Ovary (tissue), 9 donors: ENCODE measurements around the gene NCAPH2. TPM values are rescaled to one million over a fixed set of nuclear protein-coding genes. Genes with fewer than 3 reads are reported as not detected.

Source experiments
- DNase-seq, 5 donors: peaks; one replicate each; pipeline ENCODE4 v3.0.0-alpha.2; 2019 to 2020
- H3K27ac ChIP-seq, 2 donors: fragments of 200-600 bp; one replicate each; pipeline versions ENCODE4 v1.5.1 to v1.8.0; 2019 to 2022
- H3K27me3 ChIP-seq: fragments of 200-600 bp; one replicate; pipeline ENCODE4 v1.8.0; 2022
- H3K36me3 ChIP-seq: fragments of 200-600 bp; sonication (generic); one replicate; pipeline ENCODE4 v1.5.1; 2019
- H3K4me1 ChIP-seq: one replicate; pipeline ENCODE4 v1.8.1; 2013; ENCODE audit warnings: mild to moderate bottlenecking, moderate library complexity; ENCODE audit not compliant: insufficient read depth
- H3K4me3 ChIP-seq: fragments of 200-600 bp; sonication (generic); one replicate; pipeline ENCODE4 v1.5.1; 2017
- H3K9me3 ChIP-seq, 2 donors: fragments of 200-600 bp in 1 of 2; sonication (generic) in 1 of 2; one replicate each; pipeline versions ENCODE4 v1.5.1 to v1.8.1; 2013 to 2019; ENCODE audit warnings: mild to moderate bottlenecking in 1 of 2, moderate library complexity in 1 of 2
- EP300 ChIP-seq: sonication (generic); formaldehyde crosslinking; IDR thresholded peaks from one replicate; pipeline ENCODE4 v1.6.1; 2017; ENCODE audit warnings: antibody characterized with exemption
- POLR2A ChIP-seq: fragments of 450-650 bp; IDR thresholded peaks from one replicate; pipeline ENCODE4 v1.6.1; 2017; ENCODE audit warnings: antibody characterized with exemption, mild to moderate bottlenecking, moderate library complexity
- WGBS, 3 donors: extraction: QIAGEN DNeasy Blood & Tissue Kit in 1 of 3; methylation state at CpG; one replicate each; pipeline versions ENCODE4 v1.1.5 to v1.1.7; 2013 to 2017; 5-methylcytosine and 5-hydroxymethylcytosine counted together
- intact Hi-C, 4 donors: fragments of 100-400 bp; cut with DNase I; formaldehyde crosslinking; loops; one replicate each; pipeline versions ENCODE4 v1.11.0 to v1.15.1; 2022 to 2023
- polyA plus RNA-seq, 2 donors: library from polyadenylated mRNA; stranded (reverse); fragments of 200-250 nt in 1 of 2; fragments of 350-450 nt in 1 of 2; fragmentation: Illumina TruSeq in 1 of 2; extraction: RNeasy Lipid Tissue Mini Kit (QIAGEN cat#74804) in 1 of 2; gene quantifications; one replicate each; pipeline ENCODE4 v1.2.3, GENCODE V29; 2013 to 2014
- total RNA-seq, 7 donors: library from RNA; depleted of rRNA in 2 of 7; stranded (reverse); fragments of >200 nt in 2 of 7; fragmentation: NEBNext Ultra II Directional in 3 of 7; extraction: Animal tissue kit (Norgen Biotek cat#: 25700) in 3 of 7; gene quantifications; one replicate each; pipeline versions ENCODE4 v1.1.0 to v1.2.4, GENCODE V29; 2016 to 2023
- TF ChIP-seq, protein P1 (sequence below), 3 donors: fragments of 450-650 bp in 2 of 3; fragments of 200-600 bp in 1 of 3; IDR thresholded peaks; one replicate each; pipeline versions ENCODE4 v1.5.1 to v1.8.0; 2016 to 2022; ENCODE audit warnings: antibody characterized with exemption in 3 of 3, mild to moderate bottlenecking in 1 of 3
- donor health status: DM: no; HTN: no; CAD: no; lungs with moderate emphysema.
- donor health status: DM: no; HTN: no; CAD: no.
- donor health status: Bipolar disorder and iron deficiency.
- donor health status: DM: yes; HTN: yes; CAD: no.
- donor health status: DM: no; HTN: no; CAD: no.
- donor health status: DM: yes; HTN: yes; CAD: no.

NCAPH2 gene
- total and polyA plus RNA-seq, 9 donors = 11.5 to 61.5 (median 49.0) TPM

DNA sequence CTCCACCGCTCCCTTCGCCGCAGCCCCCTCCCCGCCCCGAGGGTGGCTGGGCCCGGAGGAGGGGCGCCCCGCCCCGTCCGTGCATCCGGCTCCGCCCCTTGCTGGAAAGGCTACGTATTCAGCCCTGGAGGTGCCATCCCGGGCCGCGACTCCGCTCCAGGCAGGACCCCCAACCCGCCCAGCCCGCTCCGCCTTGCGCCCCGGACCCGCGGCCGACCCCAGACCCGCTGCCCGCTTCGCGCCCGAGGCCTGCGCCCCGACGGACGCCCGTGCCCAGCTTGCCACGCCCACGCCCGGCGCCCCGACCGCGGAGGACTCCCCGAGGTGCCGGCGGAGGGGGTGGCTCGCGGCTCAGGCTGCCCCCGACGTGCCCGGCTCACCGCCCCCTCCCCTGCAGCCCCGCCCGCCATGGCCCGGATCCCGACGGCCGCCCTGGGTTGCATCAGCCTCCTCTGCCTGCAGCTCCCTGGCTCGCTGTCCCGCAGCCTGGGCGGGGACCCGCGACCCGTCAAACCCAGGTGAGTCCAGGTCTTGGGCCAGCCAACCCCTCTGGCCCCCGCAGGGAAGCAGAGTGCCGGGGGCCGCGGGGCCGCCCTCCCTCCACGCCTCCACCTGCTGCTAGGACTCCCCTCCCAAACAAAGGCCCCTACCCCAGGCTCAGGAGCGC, 26.5 kb upstream of the NCAPH2 start, which contains the start of gene ADM2:
ADM2 (plus strand) TSS at position 104 of the 667 bp plus-strand sequence; CDS start at position 409, 305 bp downstream.
- H3K27me3 ChIP-seq = peaks cover 9% of the 10 kb centered on the region
- no peaks in the 10 kb centered on the region for H3K4me1 ChIP-seq
- DNase-seq = no peak
- H3K4me3 ChIP-seq = peak within 1 kb of the TSS; percentile 19
- intact Hi-C loops = no loop called here
- 2 to 6% (median 3%) methylated on average over 16 to 70 of the region's 70 CpGs for WGBS, 3 donors
- H3K9me3 ChIP-seq = no peaks in the 10 kb centered on the region
- no peak within 1 kb of the TSS for H3K27ac ChIP-seq
- H3K36me3 ChIP-seq = no peaks in the 10 kb centered on the region
- TF ChIP-seq EP300 = no peak
- TF ChIP-seq, protein P1, sequence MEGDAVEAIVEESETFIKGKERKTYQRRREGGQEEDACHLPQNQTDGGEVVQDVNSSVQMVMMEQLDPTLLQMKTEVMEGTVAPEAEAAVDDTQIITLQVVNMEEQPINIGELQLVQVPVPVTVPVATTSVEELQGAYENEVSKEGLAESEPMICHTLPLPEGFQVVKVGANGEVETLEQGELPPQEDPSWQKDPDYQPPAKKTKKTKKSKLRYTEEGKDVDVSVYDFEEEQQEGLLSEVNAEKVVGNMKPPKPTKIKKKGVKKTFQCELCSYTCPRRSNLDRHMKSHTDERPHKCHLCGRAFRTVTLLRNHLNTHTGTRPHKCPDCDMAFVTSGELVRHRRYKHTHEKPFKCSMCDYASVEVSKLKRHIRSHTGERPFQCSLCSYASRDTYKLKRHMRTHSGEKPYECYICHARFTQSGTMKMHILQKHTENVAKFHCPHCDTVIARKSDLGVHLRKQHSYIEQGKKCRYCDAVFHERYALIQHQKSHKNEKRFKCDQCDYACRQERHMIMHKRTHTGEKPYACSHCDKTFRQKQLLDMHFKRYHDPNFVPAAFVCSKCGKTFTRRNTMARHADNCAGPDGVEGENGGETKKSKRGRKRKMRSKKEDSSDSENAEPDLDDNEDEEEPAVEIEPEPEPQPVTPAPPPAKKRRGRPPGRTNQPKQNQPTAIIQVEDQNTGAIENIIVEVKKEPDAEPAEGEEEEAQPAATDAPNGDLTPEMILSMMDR (IDR thresholded peaks at IDR 0.05) = no peak
- TF ChIP-seq POLR2A = no peak

DNA sequence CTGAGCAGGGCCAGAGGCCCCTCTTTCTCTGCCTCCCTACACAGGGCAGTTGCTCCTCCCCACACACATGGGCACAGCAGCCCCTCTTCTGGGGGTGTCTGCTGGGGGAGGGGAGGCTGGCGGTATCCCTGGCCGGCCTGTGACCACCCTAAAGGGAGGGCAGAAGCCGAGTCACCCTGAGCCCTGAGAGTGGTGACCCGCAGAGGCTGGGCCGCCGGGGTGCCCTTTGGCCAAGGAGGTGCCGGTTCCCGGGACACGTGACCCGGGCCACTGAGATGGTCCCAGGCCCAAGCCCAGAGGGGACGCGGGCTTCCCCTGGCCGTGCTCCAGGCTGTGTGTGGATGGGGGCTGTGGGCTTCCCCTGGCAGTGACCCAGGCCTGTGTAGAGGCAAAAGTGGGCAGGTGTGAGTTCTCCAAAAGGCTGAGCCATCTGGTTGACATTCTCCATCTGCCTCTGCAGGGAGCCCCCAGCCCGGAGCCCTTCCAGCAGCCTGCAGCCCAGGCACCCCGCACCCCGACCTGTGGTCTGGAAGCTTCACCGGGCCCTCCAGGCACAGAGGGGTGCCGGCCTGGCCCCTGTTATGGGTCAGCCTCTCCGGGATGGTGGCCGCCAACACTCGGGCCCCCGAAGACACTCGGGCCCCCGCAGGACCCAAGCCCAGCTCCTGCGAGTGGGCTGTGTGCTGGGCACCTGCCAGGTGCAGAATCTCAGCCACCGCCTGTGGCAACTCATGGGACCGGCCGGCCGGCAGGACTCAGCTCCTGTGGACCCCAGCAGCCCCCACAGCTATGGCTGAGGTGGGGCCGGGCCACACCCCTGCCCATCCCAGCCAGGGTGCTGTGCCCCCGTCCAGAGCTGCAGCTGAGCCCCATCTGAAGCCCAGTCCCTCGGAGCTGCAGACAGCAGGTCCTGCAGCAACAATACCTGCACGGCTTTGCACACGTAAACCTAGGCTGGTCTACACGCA, 25.6 kb upstream of the NCAPH2 start:
- intact Hi-C loops = no loop called here
- Histone ChIP-seq H3K9me3 (no peaks in the 10 kb centered on the region), H3K27ac (no peak overlapping the region), H3K4me1 (no peaks in the 10 kb centered on the region), H3K4me3 (no peak overlapping the region), H3K36me3 (no peaks in the 10 kb centered on the region), H3K27me3 (peaks cover 9% of the 10 kb centered on the region)
- TF ChIP-seq EP300 = no peak
- 37 to 52% (median 45%) methylated on average over 29 to 35 of the region's 35 CpGs for WGBS, 3 donors
- no peak for DNase-seq

DNA sequence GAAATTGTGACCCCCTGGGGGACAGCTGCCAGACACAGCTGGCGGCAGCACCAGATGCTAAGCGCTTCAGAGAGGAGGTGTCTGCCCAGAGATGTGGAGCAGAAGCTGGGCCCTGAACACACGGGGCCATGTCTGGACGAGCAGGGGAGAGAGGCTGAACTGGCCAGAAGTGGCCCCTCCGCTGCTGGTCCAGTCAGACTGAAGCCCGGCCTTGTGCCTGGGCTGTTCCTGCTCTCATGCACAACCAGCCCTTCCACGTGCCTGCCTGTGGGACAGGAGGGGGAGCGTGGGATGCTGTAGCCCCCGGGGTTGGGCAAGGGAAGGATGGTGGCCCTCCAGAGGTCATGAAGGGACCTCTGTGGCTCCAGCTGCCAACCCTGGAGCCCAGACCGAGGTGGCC, 24.9 kb upstream of the NCAPH2 start:
- H3K4me1 ChIP-seq = no peaks in the 10 kb centered on the region
- H3K27ac ChIP-seq = no peak overlapping the region
- intact Hi-C loops = no loop called here
- no peaks in the 10 kb centered on the region for H3K9me3 ChIP-seq
- H3K36me3 ChIP-seq = no peaks in the 10 kb centered on the region
- H3K27me3 ChIP-seq = peaks cover 9% of the 10 kb centered on the region
- TF ChIP-seq, protein P1 (IDR thresholded peaks at IDR 0.05) = no peak
- TF ChIP-seq POLR2A (no peak), EP300 (no peak)
- 71 to 83% (median 77%) methylated on average over 10 of the region's 10 CpGs for WGBS, 3 donors
- DNase-seq = no peak
- no peak overlapping the region for H3K4me3 ChIP-seq

DNA sequence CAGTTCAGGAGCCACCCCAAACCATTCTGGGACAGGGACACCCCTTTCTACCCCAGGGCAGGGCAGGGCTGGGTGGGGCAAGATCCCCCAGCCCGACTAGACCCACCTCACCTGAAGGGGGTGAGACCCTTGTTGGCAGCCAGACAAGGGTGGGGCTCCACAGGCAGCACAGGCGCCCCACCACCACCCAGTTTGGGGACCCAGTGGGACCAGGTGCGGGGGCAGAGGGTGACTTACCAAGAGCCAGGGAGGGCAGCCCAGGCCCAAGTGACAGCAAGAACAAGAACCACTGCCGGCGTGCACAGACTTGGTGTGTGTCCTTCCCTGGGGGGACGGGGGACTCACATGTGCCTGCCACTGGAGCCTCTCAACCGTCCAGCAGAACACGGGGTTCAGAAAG, 24.5 kb upstream of the NCAPH2 start:
- intact Hi-C loops = no loop called here
- H3K27ac ChIP-seq = no peak overlapping the region
- DNase-seq = no peak

More for the DNA sequence above, 24.5 kb upstream of the NCAPH2 start:
- Histone ChIP-seq H3K4me1 (no peaks in the 10 kb centered on the region), H3K36me3 (no peaks in the 10 kb centered on the region), H3K9me3 (no peaks in the 10 kb centered on the region), H3K4me3 (no peak overlapping the region), H3K27me3 (peaks cover 9% of the 10 kb centered on the region)
- WGBS, 3 donors = 84 to 93% (median 85%) methylated on average over 8 of the region's 8 CpGs
- TF ChIP-seq EP300 (no peak), POLR2A (no peak)
- TF ChIP-seq, protein P1 (IDR thresholded peaks at IDR 0.05) = no peak
